ENCODE measurements around the gene JMJD8.

JMJD8 gene

GRCh38 chr16:684071-684794, at the start of gene JMJD8:
JMJD8 (minus strand) TSS chr16:684334; CDS start chr16:684319, 15 bp downstream.
- H3K36me3 ChIP-seq (ENCODE audit: insufficient read depth): no peaks in the 10 kb centered on the region; the same call in 1 of the 2 replicates
- no peak within 1 kb of the TSS for H3K27ac ChIP-seq
- no peak within 1 kb of the TSS for H3K4me3 ChIP-seq (IDR thresholded peaks at IDR 0.05; ENCODE audit: insufficient read depth, low read depth, low read length)
- no peak within 1 kb of the TSS for H2AFZ ChIP-seq (ENCODE audit: low read depth)
- H3K27me3 ChIP-seq (ENCODE audit: insufficient read depth, low read depth): no peaks in the 10 kb centered on the region
- no peaks in the 10 kb centered on the region for H4K20me1 ChIP-seq (ENCODE audit: insufficient read depth)
- TF ChIP-seq CTCF (conservative IDR thresholded peaks at IDR 0.05; ENCODE audit: low read depth, low read length): no peak
- no peak within 1 kb of the TSS for H3K4me2 ChIP-seq
- H3K9ac ChIP-seq: no peak within 1 kb of the TSS
- H3K79me2 ChIP-seq (ENCODE audit: insufficient read depth, low read depth): peaks cover 18% of the 10 kb centered on the region
- peaks cover under 1% of the 10 kb centered on the region for H3K4me1 ChIP-seq (ENCODE audit: low read depth, poor library complexity, severe bottlenecking)

- Histone ChIP-seq H3K4me1 (ENCODE audit: low read depth, poor library complexity, severe bottlenecking) (peaks cover 49% of the 10 kb centered on the region), H3K79me2 (ENCODE audit: insufficient read depth, low read depth) (no peaks in the 10 kb centered on the region), H3K9ac (no peak overlapping the region), H3K27ac (no peak overlapping the region), H3K36me3 (ENCODE audit: insufficient read depth) (no peaks in the 10 kb centered on the region), H3K27me3 (ENCODE audit: insufficient read depth, low read depth) (no peaks in the 10 kb centered on the region), H2AFZ (ENCODE audit: low read depth) (no peak overlapping the region), H3K4me2 (peak overlapping the region; percentile 98; the same call in 1 of the 2 replicates), H4K20me1 (ENCODE audit: insufficient read depth) (no peaks in the 10 kb centered on the region), H3K4me3 (IDR thresholded peaks at IDR 0.05; ENCODE audit: insufficient read depth, low read depth, low read length) (no peak overlapping the region)
- TF ChIP-seq CTCF (conservative IDR thresholded peaks at IDR 0.05; ENCODE audit: low read depth, low read length): no peak
Measured at GRCh38 chr16:733382-734207, 49.5 kb upstream of the JMJD8 start.

- Histone ChIP-seq H3K36me3 (ENCODE audit: insufficient read depth) (no peaks in the 10 kb centered on the region), H4K20me1 (ENCODE audit: insufficient read depth) (no peaks in the 10 kb centered on the region), H3K27ac (no peak overlapping the region), H3K4me3 (IDR thresholded peaks at IDR 0.05; ENCODE audit: insufficient read depth, low read depth, low read length) (no peak overlapping the region), H3K27me3 (ENCODE audit: insufficient read depth, low read depth) (no peaks in the 10 kb centered on the region), H3K9ac (no peak overlapping the region), H3K79me2 (ENCODE audit: insufficient read depth, low read depth) (no peaks in the 10 kb centered on the region), H2AFZ (ENCODE audit: low read depth) (no peak overlapping the region), H3K4me1 (ENCODE audit: low read depth, poor library complexity, severe bottlenecking) (peaks cover 49% of the 10 kb centered on the region), H3K4me2 (no peak overlapping the region)
- TF ChIP-seq CTCF (conservative IDR thresholded peaks at IDR 0.05; ENCODE audit: low read depth, low read length): no peak
Measured at GRCh38 chr16:732936-733335, 48.8 kb upstream of the JMJD8 start.

- Histone ChIP-seq H3K36me3 (ENCODE audit: insufficient read depth) (no peaks in the 10 kb centered on the region), H3K4me2 (no peak overlapping the region), H3K4me1 (ENCODE audit: low read depth, poor library complexity, severe bottlenecking) (peaks cover 44% of the 10 kb centered on the region), H3K4me3 (IDR thresholded peaks at IDR 0.05; ENCODE audit: insufficient read depth, low read depth, low read length) (no peak overlapping the region), H3K27ac (no peak overlapping the region), H3K27me3 (ENCODE audit: insufficient read depth, low read depth) (no peaks in the 10 kb centered on the region), H3K79me2 (ENCODE audit: insufficient read depth, low read depth) (no peaks in the 10 kb centered on the region), H2AFZ (ENCODE audit: low read depth) (no peak overlapping the region), H3K9ac (no peak overlapping the region), H4K20me1 (ENCODE audit: insufficient read depth) (no peaks in the 10 kb centered on the region)
- no peak for TF ChIP-seq CTCF (conservative IDR thresholded peaks at IDR 0.05; ENCODE audit: low read depth, low read length)
Measured at GRCh38 chr16:732332-732731, 48.2 kb upstream of the JMJD8 start.
